ENCODE results near the gene PRKG1.

DNA sequence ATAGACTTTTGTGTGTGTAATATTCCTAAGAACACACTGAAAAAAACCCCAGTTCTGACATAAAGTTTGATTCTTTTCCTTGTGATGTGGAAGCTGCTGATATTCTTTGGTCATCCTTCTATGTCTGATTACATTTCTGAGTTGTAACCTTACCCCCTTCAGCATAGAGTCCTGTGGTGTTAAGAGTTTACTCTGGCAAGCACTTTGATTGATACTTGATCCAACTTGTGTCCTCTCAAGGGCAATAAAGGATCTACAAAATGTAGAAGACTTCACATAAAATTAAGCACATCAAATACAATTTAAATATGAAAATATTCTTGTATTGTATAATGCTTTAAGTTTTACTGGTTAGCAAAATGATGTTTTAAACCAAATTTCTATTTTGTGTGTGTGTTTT is 1018.1 kb downstream of the PRKG1 start:
- TF ChIP-seq TAF1 (IDR thresholded peaks at IDR 0.05; ENCODE audit: low read depth) (no peak), NFIC (IDR thresholded peaks at IDR 0.05) (no peak), EP300 (IDR thresholded peaks at IDR 0.05; ENCODE audit: borderline replicate concordance) (no peak)

All from Ishikawa (cell line).